ENCODE results near the gene MACIR.
"Not testable (repeated sequence)": the region's sequence is repeated elsewhere in the genome, so short reads cannot be mapped to it uniquely, and the experiment has no call there.

MACIR gene, protein sequence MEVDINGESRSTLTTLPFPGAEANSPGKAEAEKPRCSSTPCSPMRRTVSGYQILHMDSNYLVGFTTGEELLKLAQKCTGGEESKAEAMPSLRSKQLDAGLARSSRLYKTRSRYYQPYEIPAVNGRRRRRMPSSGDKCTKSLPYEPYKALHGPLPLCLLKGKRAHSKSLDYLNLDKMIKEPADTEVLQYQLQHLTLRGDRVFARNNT

GRCh38 chr5:103258368-103258956, at the start of gene MACIR:
MACIR (plus strand) TSS chr5:103258763; CDS start chr5:103275920, 17,157 bp downstream.
- DNase-seq: peak; percentile 86

DNA sequence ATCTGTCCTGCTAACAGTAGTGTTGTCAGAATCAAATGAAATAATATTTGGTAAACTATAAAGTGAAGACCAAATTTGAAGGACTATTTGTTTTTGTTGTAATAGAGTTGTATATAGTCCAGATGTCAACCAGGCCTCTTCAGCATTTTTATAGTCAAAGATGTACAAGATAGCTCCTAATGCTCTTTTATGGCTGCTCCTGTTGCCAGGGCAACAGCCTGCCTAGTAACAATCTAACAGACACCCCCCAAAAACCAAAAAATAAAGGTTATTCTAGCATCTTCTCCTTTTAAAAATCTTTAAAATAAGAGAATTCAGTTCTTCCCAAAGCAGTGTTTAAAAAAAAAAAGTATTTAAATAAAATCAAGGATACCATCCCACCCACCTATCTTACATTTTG, 49.5 kb upstream of the MACIR start:
- no peak for DNase-seq

DNA sequence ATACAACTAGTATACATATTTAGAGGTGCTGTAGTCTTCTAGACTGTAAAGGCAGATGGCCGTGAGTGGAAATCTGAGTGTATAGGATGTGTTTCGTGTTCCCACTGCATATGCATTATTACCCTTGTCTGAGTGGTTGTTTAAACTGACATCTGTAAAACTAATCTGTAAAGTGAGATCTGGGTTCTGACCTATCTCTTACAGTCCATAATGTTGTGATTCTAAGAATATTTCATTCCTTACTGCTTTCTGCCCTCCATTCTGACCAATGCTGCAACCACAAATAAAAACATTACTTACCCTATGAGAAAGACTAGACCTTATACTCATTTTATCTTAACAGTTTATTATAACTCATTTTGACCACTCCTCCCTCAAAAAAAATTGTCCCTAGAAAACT, 47.6 kb upstream of the MACIR start:
- DNase-seq: no peak

DNA sequence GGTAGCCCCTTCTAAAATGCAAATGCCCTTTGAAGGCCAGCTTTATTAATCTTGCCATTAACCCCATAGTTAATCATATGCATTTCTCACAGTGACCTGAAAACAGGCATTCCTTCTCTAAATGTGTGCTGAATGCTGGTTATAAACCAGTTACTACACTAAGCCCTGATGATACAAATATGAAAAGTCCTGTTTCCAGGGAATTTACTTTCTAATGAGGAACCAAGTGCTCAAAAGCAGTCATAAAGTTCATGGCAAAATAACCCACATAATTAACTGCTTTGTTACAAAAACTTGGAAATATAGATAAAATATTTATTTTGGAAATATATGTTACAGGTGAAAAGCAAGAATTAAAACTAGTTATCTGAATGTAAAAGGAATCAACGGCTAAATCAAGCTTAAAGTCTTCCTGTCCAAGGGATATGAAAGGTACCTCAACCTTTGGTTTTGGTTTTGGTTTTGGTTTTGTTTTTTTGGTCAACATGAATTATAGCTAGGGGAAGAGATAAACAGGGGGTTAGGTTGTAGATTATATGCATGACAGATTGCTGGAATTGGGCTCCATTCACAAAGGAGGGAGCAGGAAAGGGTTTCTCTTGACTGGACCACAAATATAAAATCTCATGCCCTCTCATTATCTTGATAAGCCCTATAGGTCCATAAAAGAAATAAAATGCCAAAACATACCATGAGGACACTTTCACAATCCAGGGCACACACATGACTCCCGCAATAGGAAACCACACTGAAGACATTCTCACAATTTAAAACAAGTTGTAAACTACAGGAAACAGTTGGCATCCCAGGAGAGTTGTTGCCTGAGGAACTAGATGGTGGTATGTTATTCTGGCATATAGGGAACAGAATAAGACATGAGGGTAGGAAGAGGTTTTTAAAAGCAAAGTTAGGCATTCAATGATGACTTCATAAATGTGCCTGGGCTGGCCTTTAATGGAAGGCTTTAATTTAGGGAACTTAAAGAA, 46.7 kb upstream of the MACIR start:
- DNase-seq: no peak

DNA sequence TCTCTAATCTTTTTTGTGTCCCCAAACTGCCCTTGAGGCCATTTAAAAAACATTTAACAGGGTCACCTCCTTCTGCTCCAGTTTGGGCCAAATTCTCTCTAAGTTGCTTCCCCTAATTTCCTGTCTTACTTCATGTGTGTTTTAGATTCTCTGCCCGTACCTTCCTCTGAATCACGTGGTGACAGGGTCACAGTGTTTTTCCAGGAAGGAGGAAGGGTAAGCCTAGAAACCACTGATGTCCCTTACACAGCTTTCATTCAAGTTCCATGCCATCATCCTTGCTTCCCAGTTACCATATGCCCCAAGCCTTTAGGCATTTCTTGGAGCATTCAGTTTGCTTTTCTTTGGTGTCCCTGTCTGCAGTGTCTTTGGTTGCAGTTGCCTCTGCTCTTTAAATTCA, 42.4 kb upstream of the MACIR start:
- DNase-seq: no peak

DNA sequence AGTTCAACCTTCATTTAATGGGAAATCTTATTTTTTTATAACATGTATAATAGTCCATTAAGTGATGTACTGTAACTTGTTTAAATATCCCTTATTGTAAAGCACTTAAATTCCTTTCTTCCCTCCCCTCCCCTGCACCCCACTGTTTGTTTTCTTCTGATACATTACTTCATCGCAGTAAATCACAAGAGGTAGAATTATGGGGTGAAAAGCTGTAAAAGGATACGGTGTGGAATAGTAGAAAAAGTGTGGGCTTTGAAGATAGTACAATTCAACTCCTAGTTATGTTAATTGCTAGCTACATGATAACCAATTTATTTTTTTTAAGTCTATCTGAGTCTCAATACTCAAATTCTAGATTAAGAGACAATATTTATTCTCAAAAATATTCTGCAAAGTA, 41.9 kb upstream of the MACIR start:
- DNase-seq: no peak

DNA sequence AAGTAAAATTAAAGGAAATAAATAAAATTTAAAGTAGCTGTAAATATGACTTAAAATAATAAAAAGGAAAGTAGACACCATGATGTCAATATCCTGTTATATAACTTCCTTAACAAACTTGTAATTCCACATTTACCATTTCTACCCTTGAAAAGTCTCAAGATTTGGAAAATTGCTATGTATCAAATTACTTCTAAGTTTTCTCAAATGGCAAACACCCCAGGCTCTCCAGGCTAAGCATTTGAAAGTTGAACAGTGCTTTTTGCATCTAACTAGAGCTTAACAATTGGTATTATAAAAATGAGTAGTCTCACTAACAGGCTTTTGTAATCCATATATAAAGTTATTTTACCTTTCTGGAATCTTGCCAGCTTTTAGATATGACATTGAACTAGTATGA, 41.5 kb upstream of the MACIR start:
- DNase-seq: no peak

- no peak for DNase-seq
Measured at GRCh38 chr5:103218164-103218563, 40.4 kb upstream of the MACIR start.

GRCh38 chr5:103219074-103219473, 39.5 kb upstream of the MACIR start:
- not testable (repeated sequence) for DNase-seq

GRCh38 chr5:103223031-103223955, 35.3 kb upstream of the MACIR start:
- DNase-seq: no peak

DNA sequence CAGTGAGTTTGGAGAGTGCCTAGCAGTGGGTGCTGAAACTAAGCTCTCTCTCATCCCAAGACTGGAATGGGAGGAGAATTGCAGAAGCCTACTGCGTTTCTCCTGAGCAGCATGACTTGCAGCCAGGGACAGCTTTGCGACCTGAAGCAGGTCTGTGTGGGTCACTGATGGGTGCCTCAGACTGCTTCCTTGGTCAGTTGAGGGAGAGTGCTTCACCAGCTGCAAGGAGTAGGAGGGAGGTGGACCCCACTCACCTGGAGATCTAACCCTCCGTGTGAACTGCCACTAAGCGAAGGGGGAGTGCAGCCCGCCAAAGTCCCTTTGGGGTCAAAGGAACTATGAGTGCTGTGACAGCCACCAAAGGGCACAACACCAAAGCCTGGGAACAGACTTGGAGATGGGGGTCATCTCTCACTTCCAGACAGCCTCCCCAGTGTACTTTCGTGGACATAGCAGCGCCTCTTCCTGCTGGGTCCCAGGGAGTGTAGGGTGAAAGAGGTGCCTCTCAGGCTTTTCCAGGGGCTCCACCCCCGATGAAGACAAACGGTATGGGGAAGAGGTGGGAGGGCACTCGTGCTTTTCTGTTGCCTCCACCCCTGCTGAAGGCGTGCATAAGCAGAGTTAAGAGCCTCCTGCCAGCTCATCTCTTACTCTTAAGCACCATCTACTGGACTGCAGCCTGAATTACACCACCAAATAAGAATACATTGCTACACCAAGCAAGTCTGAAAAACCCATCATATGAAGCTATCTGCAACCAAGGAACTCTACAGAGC, 34.3 kb upstream of the MACIR start:
- peak; percentile 41 for DNase-seq

- DNase-seq: no peak
Measured at GRCh38 chr5:103224894-103225246, 33.7 kb upstream of the MACIR start.

- DNase-seq: no peak
Measured at GRCh38 chr5:103228061-103228460, 30.5 kb upstream of the MACIR start.

- DNase-seq: no peak
Measured at GRCh38 chr5:103228588-103228987, 30.0 kb upstream of the MACIR start.

DNA sequence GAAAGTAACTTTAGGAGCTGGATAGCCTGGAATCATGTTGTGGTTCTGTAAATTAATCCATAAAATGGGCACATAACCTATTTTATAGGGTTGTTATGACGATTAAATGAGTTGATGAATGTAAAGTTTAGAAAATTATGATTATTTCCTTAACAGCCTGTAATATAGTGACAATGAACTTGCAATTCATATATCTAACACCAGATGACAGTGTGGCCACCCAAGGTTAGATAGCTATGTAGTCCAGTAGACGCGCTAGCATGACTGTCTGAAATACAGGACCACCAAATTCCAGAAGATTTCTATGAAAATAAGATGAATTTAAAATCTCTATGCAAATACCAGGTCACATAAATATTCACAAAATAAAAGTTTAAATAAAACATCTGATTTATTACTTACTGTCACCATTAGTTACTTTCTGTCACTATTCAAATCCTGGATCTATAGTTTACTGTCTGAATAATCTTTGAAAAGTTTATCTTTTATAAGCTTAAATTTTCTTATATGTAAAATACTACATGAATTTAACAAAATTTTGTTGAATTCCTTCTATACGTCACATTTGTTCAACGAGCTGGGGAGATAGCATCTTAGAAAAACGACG, 26.1 kb upstream of the MACIR start:
- DNase-seq: peak; percentile 4

DNA sequence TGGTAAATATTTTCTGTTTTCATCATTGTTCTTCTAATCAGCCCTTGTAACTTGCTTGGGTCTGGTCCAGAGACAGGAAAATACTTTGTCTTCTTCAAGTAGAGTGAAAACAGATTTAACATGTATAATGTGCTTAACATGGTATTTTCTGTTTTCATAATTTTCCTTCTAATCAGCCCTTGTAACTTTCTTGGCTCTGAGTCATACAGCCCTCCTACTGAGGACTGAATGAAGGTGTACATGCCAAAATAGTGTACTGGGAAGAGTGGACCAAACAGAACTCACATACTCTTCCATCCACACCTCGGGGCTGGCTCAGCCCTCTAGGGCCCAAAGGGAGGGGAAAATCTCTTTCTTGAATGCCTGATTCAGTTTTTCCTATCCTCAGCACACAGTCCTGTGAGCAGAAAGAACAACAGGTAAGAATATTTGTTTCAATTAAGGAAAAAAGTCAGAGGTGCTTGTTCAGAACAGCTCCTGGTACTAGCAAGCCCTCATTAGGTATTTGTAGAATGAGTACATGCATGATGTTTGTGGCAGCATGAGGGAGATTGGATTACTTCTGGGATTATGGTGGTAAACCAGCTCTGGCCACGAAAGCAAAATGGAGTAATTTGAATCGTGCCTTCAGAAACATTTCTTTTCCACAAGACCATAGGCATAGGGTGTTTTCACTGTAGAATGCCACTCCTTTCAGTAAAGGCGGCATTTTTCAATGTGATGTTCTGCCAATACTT, 24.2 kb upstream of the MACIR start:
- DNase-seq: no peak

DNA sequence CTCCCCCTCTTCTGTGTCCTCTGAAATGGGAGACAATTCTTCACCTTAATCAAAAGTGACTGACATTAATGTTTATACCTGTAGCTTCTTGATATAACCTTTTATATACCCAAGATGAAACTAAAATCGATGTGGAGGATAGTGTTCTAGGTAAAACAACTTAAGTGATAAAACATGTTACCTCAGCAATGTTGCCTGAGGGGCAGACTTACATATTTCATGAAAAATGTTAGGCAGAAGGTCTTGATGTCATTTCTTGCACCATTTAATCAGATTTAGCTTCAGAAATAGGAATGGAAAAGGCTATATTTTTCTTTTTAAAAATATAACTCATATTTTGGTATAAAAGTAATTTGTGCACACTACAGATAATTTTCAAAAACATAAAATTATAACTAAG, 22.7 kb upstream of the MACIR start:
- DNase-seq: no peak

DNA sequence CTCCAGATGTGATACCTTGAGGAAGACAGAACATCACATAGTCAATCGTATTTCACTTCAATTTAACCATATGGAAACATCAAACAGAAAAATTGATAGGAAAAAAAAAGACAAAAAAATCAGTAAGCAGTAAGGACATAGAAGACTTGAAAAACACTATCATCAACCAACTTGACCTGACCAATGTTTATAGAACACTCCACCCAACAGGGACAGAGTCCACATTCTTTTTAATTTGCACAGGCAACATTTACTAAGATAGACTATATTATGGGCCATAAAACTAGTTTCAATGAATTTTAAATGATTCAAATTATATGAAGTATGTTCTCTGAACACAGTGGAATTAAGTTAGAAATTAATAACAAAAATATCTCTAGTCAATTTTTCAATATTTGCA, 20.8 kb upstream of the MACIR start:
- no peak for DNase-seq

DNA sequence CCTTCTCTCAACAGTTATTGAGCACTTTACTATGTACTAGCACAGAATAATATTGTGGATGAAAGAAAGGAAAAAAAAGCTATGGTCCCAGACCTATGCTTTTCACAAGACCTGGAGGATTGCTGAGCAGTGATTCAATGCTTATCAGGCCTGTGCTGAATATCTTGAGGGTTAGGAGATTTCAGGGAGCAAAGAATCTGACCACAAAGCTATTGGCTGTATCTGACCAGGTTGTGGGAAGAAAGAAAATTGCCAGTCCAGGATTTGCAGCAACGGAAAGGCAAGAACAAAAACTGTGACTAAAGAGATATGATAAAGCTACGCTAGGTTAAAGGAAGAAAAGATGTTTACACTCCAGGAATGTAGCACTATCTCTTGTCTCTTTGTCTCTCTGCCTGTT, 14.9 kb upstream of the MACIR start:
- no peak for DNase-seq

- no peak for DNase-seq
Measured at GRCh38 chr5:103244398-103244797, 14.2 kb upstream of the MACIR start.

DNA sequence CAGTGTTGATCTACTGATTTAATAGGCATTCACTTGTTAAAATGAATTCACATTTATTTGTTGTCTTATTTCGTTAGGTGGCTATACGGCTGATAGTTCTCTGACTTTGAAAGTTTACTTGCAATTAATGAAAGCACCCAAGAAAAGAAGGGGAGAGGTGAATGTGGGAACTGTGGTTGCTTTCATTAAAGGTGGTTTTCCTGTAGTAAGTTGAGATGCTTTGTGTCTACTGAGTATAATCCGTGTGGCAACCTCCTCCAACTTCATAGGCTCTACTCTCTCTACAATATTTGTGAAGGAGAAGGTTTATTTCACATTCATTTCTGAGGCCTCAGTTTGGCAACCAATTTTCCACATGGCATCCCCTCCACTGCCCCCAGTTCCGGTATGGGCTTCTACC, 12.8 kb upstream of the MACIR start:
- DNase-seq: no peak

All from NCI-H1105 treated with DMSO at 0.1 percent for 48 hours (cell line).